GM20000 (cell line): Measurements from ENCODE around the gene ZSCAN5C.
"Not testable (repeated sequence)": the region's sequence is repeated elsewhere in the genome, so short reads cannot be mapped to it uniquely, and the experiment has no call there.

Experiments
- DNase-seq: peaks from one replicate; pipeline ENCODE4 v3.0.0; 2012; ENCODE audit warnings: low spot score
- TF ChIP-seq, protein P1 (sequence below): IDR thresholded peaks from 2 replicates; pipeline ENCODE4 v1.5.1; 2012; ENCODE audit warnings: mild to moderate bottlenecking, control low read depth; ENCODE audit errors: extremely low read depth, missing control alignments

ZSCAN5C gene

DNA sequence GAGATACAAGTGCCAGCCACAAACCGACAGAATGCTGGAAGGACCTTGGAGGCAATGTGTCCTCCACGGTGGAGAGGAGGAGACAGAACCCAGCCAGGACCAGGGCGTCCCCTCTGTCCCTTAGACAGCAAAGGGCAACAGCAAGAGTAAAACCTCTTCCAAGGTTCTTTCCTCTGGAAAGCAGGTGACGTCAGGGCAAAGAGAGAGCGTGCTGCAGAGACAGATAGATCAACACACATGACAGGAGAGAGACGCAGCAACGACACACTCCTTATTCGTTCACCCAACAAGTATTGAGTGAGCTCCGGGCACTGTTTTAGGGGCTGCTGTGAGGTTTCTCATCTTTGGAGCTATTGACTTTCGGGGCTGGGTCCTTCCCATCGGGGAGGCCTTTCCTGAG lies 27.5 kb upstream of the ZSCAN5C start:
- DNase-seq = no peak
- TF ChIP-seq, protein P1, sequence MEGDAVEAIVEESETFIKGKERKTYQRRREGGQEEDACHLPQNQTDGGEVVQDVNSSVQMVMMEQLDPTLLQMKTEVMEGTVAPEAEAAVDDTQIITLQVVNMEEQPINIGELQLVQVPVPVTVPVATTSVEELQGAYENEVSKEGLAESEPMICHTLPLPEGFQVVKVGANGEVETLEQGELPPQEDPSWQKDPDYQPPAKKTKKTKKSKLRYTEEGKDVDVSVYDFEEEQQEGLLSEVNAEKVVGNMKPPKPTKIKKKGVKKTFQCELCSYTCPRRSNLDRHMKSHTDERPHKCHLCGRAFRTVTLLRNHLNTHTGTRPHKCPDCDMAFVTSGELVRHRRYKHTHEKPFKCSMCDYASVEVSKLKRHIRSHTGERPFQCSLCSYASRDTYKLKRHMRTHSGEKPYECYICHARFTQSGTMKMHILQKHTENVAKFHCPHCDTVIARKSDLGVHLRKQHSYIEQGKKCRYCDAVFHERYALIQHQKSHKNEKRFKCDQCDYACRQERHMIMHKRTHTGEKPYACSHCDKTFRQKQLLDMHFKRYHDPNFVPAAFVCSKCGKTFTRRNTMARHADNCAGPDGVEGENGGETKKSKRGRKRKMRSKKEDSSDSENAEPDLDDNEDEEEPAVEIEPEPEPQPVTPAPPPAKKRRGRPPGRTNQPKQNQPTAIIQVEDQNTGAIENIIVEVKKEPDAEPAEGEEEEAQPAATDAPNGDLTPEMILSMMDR = no peak

- DNase-seq = not testable (repeated sequence)
These were observed 26.2 kb upstream of the ZSCAN5C start, which contains the start of gene GALP for GRCh38 chr19:56175861-56176307. Gene GALP (plus strand): TSS chr19:56176008. CDS start chr19:56177109, 1,101 bp downstream.

DNA sequence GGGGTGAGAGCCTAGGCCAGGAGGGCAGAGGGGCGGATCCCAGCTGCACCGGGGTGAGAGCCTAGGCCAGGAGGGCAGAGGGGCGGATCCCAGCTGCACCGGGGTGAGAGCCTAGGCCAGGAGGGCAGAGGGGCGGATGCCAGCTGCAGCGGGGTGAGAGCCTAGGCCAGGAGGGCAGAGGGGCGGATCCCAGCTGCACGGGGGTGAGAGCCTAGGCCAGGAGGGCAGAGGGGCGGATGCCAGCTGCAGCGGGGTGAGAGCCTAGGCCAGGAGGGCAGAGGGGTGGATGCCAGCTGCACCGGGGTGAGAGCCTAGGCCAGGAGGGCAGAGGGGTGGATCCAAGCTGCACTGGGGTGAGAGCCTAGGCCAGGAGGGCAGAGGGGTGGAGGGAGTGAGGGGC lies 25.8 kb upstream of the ZSCAN5C start:
- not testable (repeated sequence) for DNase-seq

DNA sequence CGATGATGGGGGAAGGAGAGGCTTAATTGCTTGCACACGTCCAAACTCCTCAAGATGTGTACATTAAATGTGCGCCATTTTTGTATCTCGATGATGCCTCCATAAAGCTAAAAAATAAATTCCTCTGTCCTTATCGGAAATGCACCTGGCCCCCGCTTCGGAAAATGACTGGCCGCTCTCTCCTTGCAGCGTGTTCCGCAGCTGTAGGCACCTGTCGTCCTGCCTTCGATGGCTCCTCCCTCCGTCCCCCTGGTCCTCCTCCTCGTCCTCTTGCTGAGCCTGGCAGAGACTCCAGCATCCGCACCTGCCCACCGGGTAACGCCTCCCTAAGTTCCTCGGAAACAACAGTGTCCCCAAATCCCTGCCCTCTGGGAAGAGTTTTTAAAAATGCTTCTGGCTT lies 25.2 kb upstream of the ZSCAN5C start:
- TF ChIP-seq, protein P1 = no peak
- no peak for DNase-seq

GRCh38 chr19:56177564-56178243 lies 24.4 kb upstream of the ZSCAN5C start:
- no peak for DNase-seq
- TF ChIP-seq, protein P1 = no peak

DNA sequence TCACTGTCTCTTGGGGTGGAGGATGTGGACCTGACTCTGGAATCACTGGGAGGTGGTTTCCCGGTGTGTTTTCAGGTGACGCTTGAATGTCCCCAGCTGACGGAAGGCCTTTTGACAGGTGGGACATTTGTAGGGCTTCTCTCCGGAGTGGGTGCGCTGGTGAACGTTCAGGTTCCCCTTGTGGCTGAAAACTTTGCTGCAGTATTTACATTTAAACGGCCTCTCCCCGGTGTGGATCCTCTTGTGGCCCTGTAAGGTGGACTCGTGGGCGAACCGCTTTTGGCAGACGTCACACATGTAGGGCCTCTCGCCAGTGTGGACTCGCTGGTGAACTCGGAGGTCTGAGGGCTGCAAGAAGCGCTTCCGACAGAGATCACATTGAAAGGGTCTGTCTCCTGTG lies 12.3 kb upstream of the ZSCAN5C start:
- no peak for DNase-seq
- TF ChIP-seq, protein P1 = no peak

GRCh38 chr19:56191115-56191514 lies 11.0 kb upstream of the ZSCAN5C start:
- TF ChIP-seq, protein P1 = no peak

GRCh38 chr19:56191711-56192110 lies 10.4 kb upstream of the ZSCAN5C start:
- TF ChIP-seq, protein P1 = no peak

More at GRCh38 chr19:56191115-56191514, 11.0 kb upstream of the ZSCAN5C start:
- DNase-seq = no peak

More at GRCh38 chr19:56191711-56192110, 10.4 kb upstream of the ZSCAN5C start:
- DNase-seq = no peak
